Activated CD4-positive, alpha-beta T cell treated with anti-CD3 and anti-CD28 coated beads, Interleukin-2, amount 10 ng/mL, durations not matched to agents 7 days and 5 days (primary cell): ENCODE data around the gene EVL. TPM values are rescaled to one million over a fixed set of nuclear protein-coding genes. Genes with fewer than 3 reads are reported as not detected.

Experiments used
- CTCF ChIA-PET: fragments of 350-600 bp; sonication (Branson Sonifier 250); formaldehyde crosslinking; loops from one replicate; lab custom pipeline; 2021; ENCODE audit warnings: antibody characterized with exemption; lab: Charles Lee
- POLR2A ChIA-PET: fragments of 350-600 bp; sonication (Branson Sonifier 250); formaldehyde crosslinking; loops from one replicate; lab custom pipeline; 2021; ENCODE audit warnings: antibody characterized with exemption; lab: Charles Lee
- DNase-seq: peaks from one replicate; pipeline ENCODE4 v3.0.0-alpha.2; 2020
- H3K27ac Mint-ChIP-seq: one replicate; pipeline ENCODE4 v1.8.0; 2021; ENCODE audit warnings: mild to moderate bottlenecking, moderate library complexity, mixed read lengths
- H3K27me3 Mint-ChIP-seq: one replicate; pipeline ENCODE4 v1.8.0; 2021; ENCODE audit warnings: mixed read lengths
- H3K36me3 Mint-ChIP-seq: one replicate; pipeline ENCODE4 v1.8.0; 2021; ENCODE audit warnings: low read depth, mixed read lengths
- H3K4me1 Mint-ChIP-seq: one replicate; pipeline ENCODE4 v1.8.0; 2021; ENCODE audit warnings: mixed read lengths
- H3K4me3 Mint-ChIP-seq: one replicate; pipeline ENCODE4 v1.8.0; 2021; ENCODE audit warnings: mild to moderate bottlenecking, moderate library complexity, mixed read lengths
- H3K9me3 Mint-ChIP-seq: one replicate; pipeline ENCODE4 v1.8.0; 2021; ENCODE audit warnings: mixed read lengths
- microRNA-seq: library from miRNA; unstranded; fragments of <30 nt; microRNA quantifications from one replicate; pipeline ENCODE4 v1.2.0, GENCODE V29; 2021; ENCODE audit warnings: borderline microRNAs expressed, borderline replicate concordance
- total RNA-seq, 2 experiments: library from RNA; stranded (reverse); gene quantifications; one replicate each; pipeline ENCODE4 v1.2.3, GENCODE V29; 2021

Gene EVL
- total RNA-seq, 2 experiments from 2014 or later, result 1,017 to 1,048 TPM

- ChIA-PET POLR2A (no interaction called here), CTCF (interaction anchor here (0.7 kb wide), 1 partner anchor 614 kb away, joined by 3 read pairs; no protein-coding TSS in a partner anchor)
- no peaks in the 10 kb centered on the region for H3K36me3 Mint-ChIP-seq
- DNase-seq, result no peak
- no peak overlapping the region for H3K4me3 Mint-ChIP-seq
- peak overlapping the region; percentile 64 for H3K27ac Mint-ChIP-seq
- peaks cover 7% of the 10 kb centered on the region for H3K4me1 Mint-ChIP-seq
- H3K9me3 Mint-ChIP-seq, result no peaks in the 10 kb centered on the region
- no peaks in the 10 kb centered on the region for H3K27me3 Mint-ChIP-seq
Observed at GRCh38 chr14:100187247-100187833, 122.1 kb downstream of the EVL start.

DNA sequence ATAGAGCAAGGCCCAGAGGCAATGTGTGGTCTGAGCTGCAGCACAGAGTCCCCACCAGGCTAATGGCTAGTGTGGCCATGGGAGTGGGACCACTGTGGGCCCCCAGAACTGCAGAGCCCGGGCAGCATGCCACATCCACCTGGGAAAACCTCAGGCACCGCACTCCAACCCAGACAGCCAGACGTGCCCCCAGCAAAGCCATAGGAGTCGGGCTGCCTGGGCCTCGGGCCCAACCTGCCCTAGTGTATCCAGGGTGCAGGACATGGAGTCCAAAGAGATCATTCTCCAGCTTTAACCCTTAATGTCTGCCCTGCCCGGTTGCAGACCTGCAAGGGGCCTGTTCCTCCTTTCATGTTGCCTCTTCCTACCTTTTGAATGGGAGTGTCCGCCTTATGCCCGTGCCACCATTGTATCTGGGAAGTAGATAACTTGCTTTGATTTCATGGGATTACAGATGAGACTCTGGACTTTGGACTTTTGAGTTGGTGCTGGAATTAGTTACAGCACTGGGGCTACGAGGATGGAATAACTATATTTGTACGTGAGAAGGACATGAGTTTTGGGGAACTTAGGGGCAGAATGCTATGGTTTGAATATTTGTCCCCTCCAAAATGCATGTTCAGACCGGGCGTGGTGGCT is 123.3 kb downstream of the EVL start:
- no peaks in the 10 kb centered on the region for H3K9me3 Mint-ChIP-seq
- ChIA-PET POLR2A (no interaction called here), CTCF (no interaction called here)
- H3K4me1 Mint-ChIP-seq, result peaks cover 14% of the 10 kb centered on the region
- no peak for DNase-seq
- no peaks in the 10 kb centered on the region for H3K27me3 Mint-ChIP-seq
- H3K27ac Mint-ChIP-seq, result no peak overlapping the region
- no peaks in the 10 kb centered on the region for H3K36me3 Mint-ChIP-seq
- H3K4me3 Mint-ChIP-seq, result no peak overlapping the region

GRCh38 chr14:100190126-100190525 is 124.9 kb downstream of the EVL start:
- POLR2A ChIA-PET, result interaction anchor here (0.7 kb wide), 1 partner anchor 34 kb away, joined by 3 read pairs; no protein-coding TSS in a partner anchor

GRCh38 chr14:100191584-100192249 is 126.5 kb downstream of the EVL start:
- DNase-seq, result no peak
- Mint-ChIP-seq H3K9me3 (no peaks in the 10 kb centered on the region), H3K4me1 (peaks cover 12% of the 10 kb centered on the region), H3K4me3 (peak overlapping the region; percentile 59), H3K27me3 (no peaks in the 10 kb centered on the region), H3K36me3 (no peaks in the 10 kb centered on the region), H3K27ac (peak overlapping the region; percentile 86)
- POLR2A ChIA-PET, result no interaction called here
- CTCF ChIA-PET, result interaction anchor here (1.0 to 7.5 kb wide), 17 partner anchors 8 to 221 kb away, joined by 3 to 55 read pairs (median 10); no protein-coding TSS in a partner anchor

More at GRCh38 chr14:100190126-100190525, 124.9 kb downstream of the EVL start:
- Mint-ChIP-seq H3K27ac (no peak overlapping the region), H3K9me3 (no peaks in the 10 kb centered on the region), H3K36me3 (no peaks in the 10 kb centered on the region), H3K4me3 (no peak overlapping the region), H3K4me1 (peaks cover 17% of the 10 kb centered on the region), H3K27me3 (no peaks in the 10 kb centered on the region)
- CTCF ChIA-PET, result interaction anchor here (0.6 to 1.5 kb wide), 5 partner anchors 35 to 1661 kb away, joined by 3 to 6 read pairs (median 3); no protein-coding TSS in a partner anchor
- DNase-seq, result no peak

DNA sequence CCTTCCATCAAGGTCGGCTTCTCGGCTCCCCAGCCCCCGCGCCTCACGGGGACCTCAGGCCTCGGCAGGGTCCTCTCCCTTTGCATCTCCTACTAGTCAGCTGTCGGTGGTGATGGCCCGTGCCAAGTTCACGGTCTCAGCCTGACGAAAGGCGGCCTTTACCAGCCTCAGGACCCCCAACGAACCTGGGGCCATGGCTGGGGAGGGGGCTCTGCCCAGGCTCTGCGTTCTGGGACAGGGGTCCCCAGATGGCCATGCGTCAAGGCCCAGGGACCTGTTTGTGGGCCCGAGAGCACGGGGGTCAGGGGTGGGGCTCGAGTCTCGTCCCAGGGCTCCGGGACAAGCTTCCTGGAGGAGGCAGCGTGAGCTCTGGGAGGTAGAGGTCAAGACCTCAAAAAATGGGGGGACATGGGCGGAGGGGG is 127.0 kb downstream of the EVL start:
- DNase-seq, result no peak
- no peaks in the 10 kb centered on the region for H3K27me3 Mint-ChIP-seq
- CTCF ChIA-PET, result interaction anchor here (0.7 to 7.5 kb wide), 37 partner anchors 8 to 245 kb away, joined by 3 to 55 read pairs (median 6); partner anchors contain the start of gene EVL
- H3K9me3 Mint-ChIP-seq, result no peaks in the 10 kb centered on the region
- H3K4me3 Mint-ChIP-seq, result peak overlapping the region; percentile 59
- H3K4me1 Mint-ChIP-seq, result peaks cover 12% of the 10 kb centered on the region
- POLR2A ChIA-PET, result no interaction called here
- H3K36me3 Mint-ChIP-seq, result no peaks in the 10 kb centered on the region
- H3K27ac Mint-ChIP-seq, result peak overlapping the region; percentile 86

DNA sequence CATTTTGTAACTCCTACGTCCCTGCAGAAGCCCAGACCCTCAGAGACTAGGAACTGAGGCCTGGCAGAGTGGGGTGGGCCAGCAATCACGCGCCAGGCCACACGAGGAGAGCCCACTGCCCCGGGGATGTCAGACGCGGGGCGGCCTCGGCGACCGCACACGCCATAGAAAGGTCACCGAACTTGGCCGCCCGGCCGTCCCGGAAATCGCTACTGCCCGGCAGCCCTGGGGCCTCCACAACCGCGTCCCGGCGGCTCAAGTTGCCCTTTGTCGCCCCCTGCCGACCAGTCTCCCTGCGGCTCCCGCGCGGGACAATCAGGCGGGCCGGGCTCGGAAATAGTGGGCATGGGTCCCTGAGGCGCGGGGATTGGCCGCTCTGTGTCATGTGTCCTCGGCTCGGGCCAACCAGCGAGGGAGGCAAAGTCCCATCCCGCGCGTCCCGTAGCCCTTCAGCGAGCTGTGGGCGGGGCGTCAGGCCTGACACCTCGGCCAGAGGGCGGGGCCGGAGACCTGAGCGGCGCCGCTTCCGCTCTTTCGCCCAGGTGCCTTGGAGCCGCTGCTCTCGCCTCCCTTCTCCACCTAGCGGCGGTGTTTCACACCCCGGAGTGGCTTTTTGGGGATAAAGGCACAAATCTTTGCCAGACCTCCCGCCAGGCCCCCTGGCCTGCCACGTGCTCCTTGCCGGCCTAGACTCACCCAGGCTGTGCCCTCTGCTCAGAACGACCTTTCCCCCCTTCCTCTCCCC is 127.6 kb downstream of the EVL start:
- peak overlapping the region; percentile 59 for H3K4me3 Mint-ChIP-seq
- CTCF ChIA-PET, result interaction anchor here (0.5 to 7.5 kb wide), 48 partner anchors 9 to 425 kb away, joined by 3 to 55 read pairs (median 6); partner anchors contain the start of gene EVL
- peak; percentile 100 for DNase-seq
- POLR2A ChIA-PET, result no interaction called here
- H3K36me3 Mint-ChIP-seq, result no peaks in the 10 kb centered on the region
- H3K27ac Mint-ChIP-seq, result peak overlapping the region; percentile 95
- no peaks in the 10 kb centered on the region for H3K27me3 Mint-ChIP-seq
- H3K4me1 Mint-ChIP-seq, result peaks cover 12% of the 10 kb centered on the region
- H3K9me3 Mint-ChIP-seq, result no peaks in the 10 kb centered on the region

Small RNA genes within 50 kb of the gene (microRNA-seq; reads per million reads assigned to microRNA genes)
- gene MIR151B, result 3.4 reads per million, percentile 20 among the genes with 10 or more reads in this experiment
- gene MIR342, result 13,137 reads per million, percentile 98 among the genes with 10 or more reads in this experiment

Other genes with a start within 250 kb of the EVL start
- gene DEGS2, start 94.2 kb downstream of the EVL start, total RNA-seq, result under 1 TPM; 0.15 to 0.23 TPM
- gene YY1, start 173.7 kb downstream of the EVL start, total RNA-seq, result 100 to 1,000 TPM in 1 of 2 experiments, 10 to 100 TPM in 1; 95.0 to 107 TPM
- gene SLC25A29, start 241.0 kb downstream of the EVL start, total RNA-seq, result 1 to 10 TPM; 1.5 to 2.2 TPM